Kidney (tissue), 14 donors: ENCODE data around the gene ARID1B. TPM values are rescaled to one million over a fixed set of nuclear protein-coding genes. Genes with fewer than 3 reads are reported as not detected.

Source experiments
- DNase-seq, 5 donors: peaks; one replicate each; pipeline ENCODE4 v3.0.0-alpha.2; 2013 to 2020
- FAIRE-seq: peaks from 2 replicates; lab custom pipeline; 2012; peaks lifted over from hg19 to GRCh38; lab: Jason Lieb, UNC
- H3K27ac ChIP-seq, 2 donors: one replicate each; pipeline ENCODE4 v1.7.0; 2013; ENCODE audit warnings: low read depth in 2 of 2, low read length in 2 of 2, inconsistent platforms in 1 of 2
- H3K27me3 ChIP-seq: one replicate; pipeline ENCODE4 v1.7.1; 2013; ENCODE audit warnings: low read length, inconsistent platforms; ENCODE audit not compliant: control insufficient read depth, insufficient read depth
- H3K36me3 ChIP-seq, 3 donors: one replicate each; pipeline versions ENCODE4 v1.7.0 to v1.7.1; 2013; ENCODE audit warnings: low read length in 3 of 3, control low read depth in 1 of 3, inconsistent platforms in 1 of 3; ENCODE audit not compliant: insufficient read depth in 3 of 3, control insufficient read depth in 2 of 3
- H3K4me1 ChIP-seq, 3 donors: one replicate each; pipeline versions ENCODE4 v1.7.0 to v1.7.1; 2013; ENCODE audit warnings: low read length in 3 of 3, inconsistent platforms in 1 of 3, low read depth in 1 of 3; ENCODE audit not compliant: control insufficient read depth in 2 of 3, insufficient read depth in 2 of 3
- H3K4me3 ChIP-seq, 3 donors: one replicate each; pipeline versions ENCODE4 v1.7.0 to v1.8.1; 2013; ENCODE audit warnings: low read length in 3 of 3, control low read depth in 1 of 3, inconsistent platforms in 1 of 3
- H3K9ac ChIP-seq, 3 donors: one replicate each; pipeline versions ENCODE4 v1.7.0 to v1.7.1; 2013; ENCODE audit warnings: low read length in 3 of 3, control low read depth in 1 of 3, inconsistent platforms in 1 of 3
- H3K9me3 ChIP-seq, 3 donors: one replicate each; pipeline versions ENCODE4 v1.7.0 to v1.7.1; 2013; ENCODE audit warnings: low read length in 3 of 3, control low read depth in 1 of 3, inconsistent platforms in 1 of 3; ENCODE audit not compliant: control insufficient read depth in 2 of 3, insufficient read depth in 1 of 3
- CTCF ChIP-seq: IDR thresholded peaks from 3 replicates; pipeline ENCODE4 v1.5.1; 2012; ENCODE audit warnings: mild to moderate bottlenecking, moderate library complexity, borderline replicate concordance; ENCODE audit not compliant: insufficient read depth; ENCODE audit errors: extremely low read depth
- intact Hi-C: fragments of 100-400 bp; cut with DNase I; formaldehyde crosslinking; loops from one replicate; pipeline ENCODE4 v1.11.1; 2022
- polyA plus RNA-seq: library from polyadenylated mRNA; stranded (reverse); fragments of 350-450 nt; fragmentation: Illumina TruSeq; extraction: RNeasy Lipid Tissue Mini Kit (QIAGEN cat#74804); gene quantifications from one replicate; pipeline ENCODE4 v1.2.3, GENCODE V29; 2014; ENCODE audit warnings: low read depth, low replicate concordance; ENCODE audit not compliant: insufficient read depth
- total RNA-seq: library from RNA; stranded (reverse); fragmentation: NEBNext Ultra II Directional; extraction: Animal tissue kit (Norgen Biotek cat#: 25700); gene quantifications from one replicate; pipeline ENCODE4 v1.2.1, GENCODE V29; 2021
- donor health status: control.
- donor health status: control.
- donor health status: control.
- donor health status: control.
- donor health status: control.
- donor health status: DM: yes; HTN: yes; CAD: no.
- donor health status: Normal renal cell carcinoma (clear cell type).

ARID1B gene
- total and polyA plus RNA-seq, 2 donors from 2014 or later = 16.4 to 110 TPM

- H3K9ac ChIP-seq = no peak overlapping the region
- DNase-seq (peak in 1 of 5 donors; percentile 44), FAIRE-seq (no peak)
- no peaks in the 10 kb centered on the region for H3K27me3 ChIP-seq
- H3K4me3 ChIP-seq = no peak overlapping the region
- peaks cover 0 to 12% (median 2%) of the 10 kb centered on the region in 3 donors for H3K36me3 ChIP-seq
- peaks cover 4 to 11% (median 6%) of the 10 kb centered on the region in 3 donors for H3K4me1 ChIP-seq
- H3K9me3 ChIP-seq = no peaks in the 10 kb centered on the region
- TF ChIP-seq CTCF = no peak
- intact Hi-C loops = no loop called here
- no peak overlapping the region for H3K27ac ChIP-seq
Observed at GRCh38 chr6:157143171-157143889, 366.2 kb downstream of the ARID1B start.

DNA sequence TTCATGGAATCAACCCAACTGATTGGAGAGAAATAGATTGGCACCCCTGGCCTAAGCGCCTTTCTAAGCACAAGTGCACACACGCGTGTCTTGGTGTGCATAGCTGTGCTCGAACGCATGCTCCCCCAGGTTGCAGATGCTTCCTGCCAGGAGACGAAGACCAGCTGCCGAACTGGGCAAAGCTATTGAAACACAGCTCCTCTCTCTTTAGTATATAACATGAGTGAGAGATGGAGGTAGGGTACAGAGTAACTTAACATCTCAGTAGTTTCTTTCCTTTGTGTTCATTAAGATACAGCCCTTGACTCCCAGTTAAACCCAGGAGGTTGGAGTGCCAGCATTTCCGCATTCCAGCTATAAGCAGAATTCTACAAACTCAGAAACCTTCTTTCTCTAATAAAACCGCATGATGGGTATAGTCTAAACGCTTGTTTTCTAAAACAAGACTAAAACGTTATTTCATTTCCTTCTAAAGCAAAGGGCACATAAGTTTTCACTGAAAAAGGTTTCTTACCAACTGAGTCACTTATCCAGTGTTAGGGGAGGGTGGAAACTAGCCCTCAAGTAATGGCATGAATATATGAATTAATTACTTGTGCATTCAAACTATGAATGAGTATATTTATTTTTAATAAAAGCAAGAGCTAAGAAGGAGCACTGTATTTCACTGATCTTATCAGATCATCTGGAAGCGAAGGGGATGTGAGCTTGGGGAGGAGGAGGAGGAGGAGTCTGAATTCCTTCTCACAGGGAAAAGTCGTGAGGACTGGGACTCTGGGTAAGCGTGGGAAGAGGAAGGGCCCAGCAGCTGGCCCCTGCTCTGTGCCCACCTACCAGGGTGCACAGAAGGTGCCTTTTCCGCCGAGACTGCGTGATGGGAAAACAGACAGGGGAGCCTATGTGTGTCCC lies 367.0 kb downstream of the ARID1B start:
- Histone ChIP-seq H3K4me3 (no peak overlapping the region), H3K9ac (no peak overlapping the region), H3K9me3 (no peaks in the 10 kb centered on the region), H3K27me3 (no peaks in the 10 kb centered on the region), H3K4me1 (peaks cover 6 to 19% (median 8%) of the 10 kb centered on the region in 3 donors), H3K27ac (peak overlapping the region in 1 of 2 donors; percentile 49), H3K36me3 (peaks cover 0 to 20% (median 4%) of the 10 kb centered on the region in 3 donors)
- no peak for TF ChIP-seq CTCF
- DNase-seq (peak in 2 of 5 donors; percentile 50 to 57), FAIRE-seq (no peak)
- intact Hi-C loops = no loop called here

GRCh38 chr6:157144859-157145568 lies 367.8 kb downstream of the ARID1B start:
- Histone ChIP-seq H3K9ac (no peak overlapping the region), H3K4me1 (peaks cover 6 to 20% (median 8%) of the 10 kb centered on the region in 3 donors), H3K36me3 (peaks cover 0 to 21% (median 4%) of the 10 kb centered on the region in 3 donors), H3K4me3 (no peak overlapping the region), H3K27me3 (no peaks in the 10 kb centered on the region), H3K9me3 (no peaks in the 10 kb centered on the region), H3K27ac (peak overlapping the region in 1 of 2 donors; percentile 11)
- no peak for FAIRE-seq
- DNase-seq = peak in 2 of 5 donors; percentile 23 to 38
- intact Hi-C loops = no loop called here
- TF ChIP-seq CTCF = no peak
